SK-N-SH (cell line): Measurements from ENCODE around the gene MST1.

Source experiments
- EZH2phosphoT487 ChIP-seq: fragments of 200-600 bp; sonication (generic); IDR thresholded peaks from 2 replicates; pipeline ENCODE4 v1.6.1; 2017; ENCODE audit warnings: low read depth, mixed run types, mild to moderate bottlenecking, antibody characterized with exemption, moderate library complexity, borderline replicate concordance
- RAD21 ChIP-seq: IDR thresholded peaks from 2 replicates; pipeline ENCODE4 v1.6.1; 2012; ENCODE audit warnings: mild to moderate bottlenecking, low read length
- TCF12 ChIP-seq: IDR thresholded peaks from 2 replicates; pipeline ENCODE4 v1.4.0; 2012

- TF ChIP-seq RAD21: no peak
- TF ChIP-seq EZH2phosphoT487: no peak
- TF ChIP-seq TCF12: no peak
Observed at GRCh38 chr3:49700453-49701128, 11.3 kb upstream of the MST1 start.
